Common myeloid progenitor, CD34-positive (primary cell): ENCODE results near the gene PRELID1.
"Not testable (repeated sequence)": the region's sequence is repeated elsewhere in the genome, so short reads cannot be mapped to it uniquely, and the experiment has no call there.

Source experiments
- CTCF ChIA-PET: fragments of 350-600 bp; sonication (Branson Sonifier 250); formaldehyde crosslinking; loops from one replicate; lab custom pipeline; 2021; ENCODE audit warnings: antibody characterized with exemption; lab: Charles Lee
- POLR2A ChIA-PET: fragments of 350-600 bp; sonication (Branson Sonifier 250); formaldehyde crosslinking; loops from one replicate; lab custom pipeline; 2021; ENCODE audit warnings: antibody characterized with exemption; lab: Charles Lee
- DNase-seq, 3 donors: peaks; one replicate each; pipeline versions ENCODE4 v3.0.0 to v3.0.0-alpha.2; 2013
- H3K27ac ChIP-seq, 2 experiments: 1 replicate in 1 of 2; 2 replicates in 1 of 2; pipeline ENCODE4 v1.7.0; 2013; ENCODE audit warnings: inconsistent platforms in 2 of 2, low read length in 2 of 2, mild to moderate bottlenecking in 2 of 2, low read depth in 1 of 2, moderate library complexity in 1 of 2; ENCODE audit not compliant: severe bottlenecking in 2 of 2, insufficient read depth in 1 of 2, poor library complexity in 1 of 2
- H3K27me3 ChIP-seq, 5 experiments: replicated peaks in 2 of 5; 1 replicate in 3 of 5; 2 replicates in 2 of 5; pipeline versions ENCODE4 v1.6.1 to v1.7.0; 2013; ENCODE audit warnings: low read length in 4 of 5, mild to moderate bottlenecking in 2 of 5, moderate library complexity in 2 of 5, inconsistent platforms in 1 of 5; ENCODE audit not compliant: insufficient read depth in 5 of 5, control insufficient read depth in 4 of 5
- H3K36me3 ChIP-seq, 4 experiments: 1 replicate in 2 of 4; 2 replicates in 2 of 4; pipeline versions ENCODE4 v1.6.1 to v1.7.0; 2013; ENCODE audit warnings: low read length in 3 of 4, control low read depth in 1 of 4, mild to moderate bottlenecking in 1 of 4; ENCODE audit not compliant: control insufficient read depth in 4 of 4, insufficient read depth in 4 of 4
- H3K4me1 ChIP-seq, 4 experiments: 1 replicate in 3 of 4; 2 replicates in 1 of 4; pipeline versions ENCODE4 v1.6.1 to v1.7.1; 2013; ENCODE audit warnings: low read length in 3 of 4, mild to moderate bottlenecking in 3 of 4, control low read depth in 1 of 4, inconsistent platforms in 1 of 4, moderate library complexity in 1 of 4; ENCODE audit not compliant: control insufficient read depth in 4 of 4, insufficient read depth in 4 of 4; ENCODE audit errors: control extremely low read depth in 1 of 4
- H3K4me3 ChIP-seq, 7 experiments: 1 replicate in 4 of 7; 2 replicates in 3 of 7; pipeline versions ENCODE4 v1.5.1 to v1.7.0; 2013; ENCODE audit warnings: mild to moderate bottlenecking in 7 of 7, low read length in 6 of 7, moderate library complexity in 6 of 7, inconsistent platforms in 2 of 7, low read depth in 2 of 7, control low read depth in 1 of 7; ENCODE audit not compliant: insufficient read depth in 4 of 7, control insufficient read depth in 1 of 7; ENCODE audit errors: extremely low read depth in 1 of 7
- H3K9me3 ChIP-seq, 5 experiments: 1 replicate in 4 of 5; 2 replicates in 1 of 5; pipeline versions ENCODE4 v1.6.1 to v1.7.1; 2013; ENCODE audit warnings: low read length in 4 of 5, mild to moderate bottlenecking in 2 of 5, inconsistent platforms in 1 of 5, low read depth in 1 of 5, moderate library complexity in 1 of 5; ENCODE audit not compliant: control insufficient read depth in 4 of 5, insufficient read depth in 2 of 5; ENCODE audit errors: control extremely low read depth in 1 of 5
- WGBS: methylation state at CpG from one replicate; pipeline ENCODE4 v1.1.5; 2013; ENCODE audit not compliant: insufficient coverage; 5-methylcytosine and 5-hydroxymethylcytosine counted together

PRELID1 gene

DNA sequence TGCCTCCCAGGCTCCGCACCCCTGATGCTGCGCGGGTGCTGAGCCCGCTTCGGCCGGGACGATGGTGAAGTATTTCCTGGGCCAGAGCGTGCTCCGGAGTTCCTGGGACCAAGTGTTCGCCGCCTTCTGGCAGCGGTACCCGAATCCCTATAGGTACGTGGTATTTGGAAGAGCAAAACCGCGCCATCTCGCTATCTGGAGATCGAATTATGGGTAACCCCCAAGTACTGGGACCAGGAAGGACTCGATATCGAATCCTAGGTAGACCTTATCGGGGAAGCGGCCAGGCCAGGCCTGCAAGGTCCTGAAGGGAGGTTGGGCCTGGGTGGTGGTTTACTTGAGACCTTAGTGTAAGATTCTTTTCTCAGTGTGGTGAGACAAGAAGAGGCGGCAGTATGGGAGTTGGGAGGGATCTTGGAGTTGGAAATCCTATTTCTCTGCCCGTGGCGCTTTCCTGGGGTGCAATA lies 359 bp downstream of the PRELID1 start:
- WGBS = 0% methylated on average over 17 of the region's 25 CpGs
- H3K9me3 ChIP-seq = no peaks in the 10 kb centered on the region
- H3K4me3 ChIP-seq = peak overlapping the region; percentile 60 to 97 (median 86)
- ChIA-PET POLR2A (interaction anchor here (0.6 kb wide), 1 partner anchor 143 kb away, joined by 3 read pairs; no protein-coding TSS in a partner anchor), CTCF (interaction anchor here (0.7 to 1.2 kb wide), 3 partner anchors 13 to 32 kb away, joined by 3 to 4 read pairs (median 3); no protein-coding TSS in a partner anchor)
- H3K4me1 ChIP-seq = peaks cover 29 to 95% (median 92%) of the 10 kb centered on the region in 4 experiments
- DNase-seq = no peak
- peak overlapping the region; percentile 64 to 81 for H3K27ac ChIP-seq
- peaks cover 2 to 37% (median 9%) of the 10 kb centered on the region in 4 experiments for H3K36me3 ChIP-seq
- H3K27me3 ChIP-seq = no peaks in the 10 kb centered on the region

- H3K4me1 ChIP-seq = peaks cover 28 to 95% (median 92%) of the 10 kb centered on the region in 4 experiments
These were observed 957 bp downstream of the PRELID1 start for GRCh38 chr5:177304392-177305119.

DNA sequence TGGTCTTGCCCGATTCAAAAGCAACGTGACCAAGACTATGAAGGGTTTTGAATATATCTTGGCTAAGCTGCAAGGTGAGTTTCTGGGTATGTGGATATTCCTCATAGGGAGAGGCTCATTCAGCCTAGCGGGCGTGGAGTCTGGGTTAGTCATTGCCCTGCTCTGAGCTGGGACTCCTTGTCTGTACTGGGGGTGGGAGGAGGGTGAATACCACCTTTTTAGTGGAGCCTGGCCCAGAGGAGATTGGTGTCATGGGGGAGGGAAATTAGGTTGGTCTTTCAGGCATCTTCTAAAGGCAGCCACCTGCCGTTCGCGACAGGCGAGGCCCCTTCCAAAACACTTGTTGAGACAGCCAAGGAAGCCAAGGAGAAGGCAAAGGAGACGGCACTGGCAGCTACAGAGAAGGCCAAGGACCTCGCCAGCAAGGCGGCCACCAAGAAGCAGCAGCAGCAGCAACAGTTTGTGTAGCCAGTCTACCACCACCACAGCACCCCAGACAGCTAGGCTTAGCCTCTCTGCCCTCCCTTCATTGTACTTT lies 2.6 kb downstream of the PRELID1 start:
- not testable (repeated sequence) for DNase-seq, H3K9me3 ChIP-seq, H3K27ac ChIP-seq, H3K27me3 ChIP-seq
- peak overlapping the region in 3 of 7 experiments; percentile 13 to 69 (median 39) for H3K4me3 ChIP-seq
- 97% methylated on average over 6 of the region's 11 CpGs for WGBS
- ChIA-PET CTCF (interaction anchor here (1.2 to 5.6 kb wide), 2 partner anchors 10 to 14 kb away, joined by 5 to 32 read pairs; no protein-coding TSS in a partner anchor), POLR2A (interaction anchor here (0.6 kb wide), 1 partner anchor 38 kb away, joined by 4 read pairs; no protein-coding TSS in a partner anchor)
- peaks cover 20 to 96% (median 93%) of the 10 kb centered on the region in 4 experiments for H3K4me1 ChIP-seq
- H3K36me3 ChIP-seq = peaks cover 0 to 47% (median 9%) of the 10 kb centered on the region in 4 experiments

More at GRCh38 chr5:177304392-177305119, 957 bp downstream of the PRELID1 start:
- no peak for DNase-seq
- peak overlapping the region; percentile 60 to 97 (median 86) for H3K4me3 ChIP-seq
- H3K9me3 ChIP-seq = no peaks in the 10 kb centered on the region
- no peaks in the 10 kb centered on the region for H3K27me3 ChIP-seq
- ChIA-PET CTCF (interaction anchor here (1.3 kb wide), 1 partner anchor 56 kb away, joined by 3 read pairs; no protein-coding TSS in a partner anchor), POLR2A (no interaction called here)
- peak overlapping the region; percentile 64 to 81 for H3K27ac ChIP-seq
- WGBS = 57% methylated on average over 16 of the region's 19 CpGs
- peaks cover 2 to 42% (median 9%) of the 10 kb centered on the region in 4 experiments for H3K36me3 ChIP-seq

DNA sequence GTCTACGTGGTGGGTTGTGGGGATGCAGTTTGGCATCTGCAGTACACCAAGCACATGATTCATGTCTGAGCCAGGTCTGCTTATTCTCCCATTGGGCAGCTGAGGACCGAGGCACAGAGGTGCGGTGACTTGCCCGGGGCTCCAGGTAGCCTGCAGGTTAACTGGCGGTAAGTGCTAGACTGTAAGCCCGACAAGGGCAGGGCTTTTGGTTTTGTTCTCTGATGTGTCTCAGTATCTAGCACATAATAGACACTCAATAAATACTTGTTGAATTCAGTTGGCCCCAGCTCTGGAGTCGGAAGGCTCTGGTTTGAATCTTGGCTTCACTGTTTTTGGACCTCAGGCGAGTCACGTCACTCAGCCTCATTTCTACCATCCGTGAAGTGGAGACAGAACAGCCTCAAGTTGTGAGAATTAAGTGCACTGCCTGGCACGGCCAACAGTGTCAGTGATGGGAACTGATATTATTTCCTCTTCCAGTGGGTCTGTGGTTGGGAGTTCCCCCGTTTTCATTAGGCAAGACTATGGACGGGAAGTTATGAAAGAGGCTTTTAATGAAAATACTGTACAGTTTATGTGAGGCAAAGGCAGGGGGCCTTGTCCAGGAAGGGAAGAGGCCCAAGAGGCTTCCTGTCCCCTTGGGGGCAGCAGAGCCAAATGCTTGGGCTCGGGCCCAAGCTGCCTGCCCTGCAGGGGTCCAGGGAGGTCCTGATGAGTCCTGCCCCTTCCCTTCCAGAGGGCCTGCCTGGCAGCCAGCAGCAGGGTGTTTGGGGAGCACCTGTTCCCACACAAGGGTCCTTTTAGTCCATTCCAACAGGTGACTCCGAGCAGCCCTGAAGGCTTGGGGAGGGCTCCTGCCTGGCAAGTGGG lies 3.3 kb downstream of the PRELID1 start:
- 35% methylated on average over 7 of the region's 15 CpGs for WGBS
- peak; percentile 81 to 93 (median 92) for DNase-seq
- Histone ChIP-seq H3K9me3 (no peaks in the 10 kb centered on the region), H3K4me1 (peaks cover 14 to 96% (median 92%) of the 10 kb centered on the region in 4 experiments), H3K4me3 (peak overlapping the region in 4 of 7 experiments; percentile 19 to 69 (median 44)), H3K27me3 (no peaks in the 10 kb centered on the region), H3K36me3 (peaks cover 0 to 40% (median 7%) of the 10 kb centered on the region in 4 experiments), H3K27ac (peak overlapping the region; percentile 44 to 76)
- ChIA-PET POLR2A (interaction anchor here (0.6 to 1.6 kb wide), 2 partner anchors 37 to 54 kb away, joined by 4 to 5 read pairs; no protein-coding TSS in a partner anchor), CTCF (interaction anchor here (1.0 to 5.6 kb wide), 8 partner anchors 9 to 195 kb away, joined by 3 to 42 read pairs (median 22); partner anchors contain the start of gene RGS14)

GRCh38 chr5:177307544-177308363 lies 4.2 kb downstream of the PRELID1 start:
- no peaks in the 10 kb centered on the region for H3K9me3 ChIP-seq
- POLR2A ChIA-PET = interaction anchor here (1.6 kb wide), 1 partner anchor 54 kb away, joined by 5 read pairs; no protein-coding TSS in a partner anchor
- CTCF ChIA-PET = interaction anchor here (0.9 to 5.6 kb wide), 12 partner anchors 8 to 194 kb away, joined by 3 to 42 read pairs (median 8); partner anchors contain the start of gene RGS14
- H3K27ac ChIP-seq = peak overlapping the region; percentile 44 to 76
- peaks cover 0 to 38% (median 7%) of the 10 kb centered on the region in 4 experiments for H3K36me3 ChIP-seq
- peak in 2 of 3 donors; percentile 46 to 60 for DNase-seq
- peak overlapping the region in 3 of 7 experiments; percentile 3 to 69 (median 19) for H3K4me3 ChIP-seq
- no peaks in the 10 kb centered on the region for H3K27me3 ChIP-seq
- WGBS = 80% methylated on average over 29 of the region's 43 CpGs
- H3K4me1 ChIP-seq = peaks cover 11 to 96% (median 90%) of the 10 kb centered on the region in 4 experiments
